B cell (primary cell): Measurements from ENCODE around the gene CCDC183. TPM values are rescaled to one million over a fixed set of nuclear protein-coding genes. Genes with fewer than 3 reads are reported as not detected.
"Not testable (repeated sequence)": the region's sequence is repeated elsewhere in the genome, so short reads cannot be mapped to it uniquely, and the experiment has no call there.

ENCODE experiments used
- ATAC-seq: fragments of 200-7000 bp; cut with Tn5 transposase; one replicate; pipeline ENCODE4 v1.10.0; 2021; ENCODE audit warnings: low read depth, mild to moderate bottlenecking, moderate number of reproducible peaks, moderate library complexity
- CTCF ChIA-PET: fragments of 350-600 bp; sonication (Branson Sonifier 250); formaldehyde crosslinking; loops from one replicate; lab custom pipeline; 2021; ENCODE audit warnings: antibody characterized with exemption, inconsistent platforms; lab: Charles Lee
- POLR2A ChIA-PET: fragments of 350-600 bp; sonication (Branson Sonifier 250); formaldehyde crosslinking; loops from one replicate; lab custom pipeline; 2021; ENCODE audit warnings: antibody characterized with exemption; lab: Charles Lee
- DNase-seq: peaks from one replicate; pipeline ENCODE4 v3.0.0; 2013
- H2AFZ ChIP-seq: 2 replicates; pipeline ENCODE4 v1.6.1; 2012; ENCODE audit warnings: mild to moderate bottlenecking, low read depth, low read length; ENCODE audit not compliant: insufficient read depth, poor library complexity, severe bottlenecking
- H3K27ac ChIP-seq, 2 donors: 1 replicate in 1 of 2; 2 replicates in 1 of 2; pipeline ENCODE4 v1.5.1; 2012 to 2013; ENCODE audit warnings: low read length in 2 of 2, mild to moderate bottlenecking in 2 of 2, moderate library complexity in 1 of 2
- H3K27me3 ChIP-seq, 4 experiments: fragments of 200-600 bp in 1 of 4; sonication (generic) in 1 of 4; replicated peaks in 1 of 4; 1 replicate in 2 of 4; 2 replicates in 2 of 4; pipeline versions ENCODE4 v1.6.1 to v1.7.0; 2013 to 2016; ENCODE audit warnings: low read length in 3 of 4, mild to moderate bottlenecking in 2 of 4, mixed read lengths in 1 of 4, moderate library complexity in 1 of 4; ENCODE audit not compliant: insufficient read depth in 4 of 4, control insufficient read depth in 3 of 4; ENCODE audit errors: control extremely low read depth in 1 of 4
- H3K36me3 ChIP-seq, 2 experiments: replicated peaks in 1 of 2; 1 replicate in 1 of 2; 2 replicates in 1 of 2; pipeline versions ENCODE4 v1.6.1 to v1.7.1; 2013; ENCODE audit warnings: low read length in 1 of 2; ENCODE audit not compliant: insufficient read depth in 2 of 2, control insufficient read depth in 1 of 2; ENCODE audit errors: control extremely low read depth in 1 of 2, extremely low read depth in 1 of 2
- H3K4me1 ChIP-seq, 2 donors: fragments of 200-600 bp in 1 of 2; sonication (generic) in 1 of 2; 1 replicate in 1 of 2; 2 replicates in 1 of 2; pipeline versions ENCODE4 v1.5.1 to v1.6.1; 2013 to 2017; ENCODE audit warnings: low read length in 2 of 2; ENCODE audit not compliant: control insufficient read depth in 2 of 2, insufficient read depth in 2 of 2
- H3K4me2 ChIP-seq: replicated peaks from 2 replicates; pipeline ENCODE3; 2012; ENCODE audit warnings: mild to moderate bottlenecking, low read depth, low read length; ENCODE audit not compliant: poor library complexity, severe bottlenecking
- H3K4me3 ChIP-seq, 5 experiments: fragments of 200-600 bp in 1 of 5; sonication (generic) in 1 of 5; 1 replicate in 3 of 5; 2 replicates in 2 of 5; pipeline versions ENCODE4 v1.5.1 to v1.7.0; 2011 to 2016; ENCODE audit warnings: low read length in 4 of 5, mild to moderate bottlenecking in 4 of 5, low read depth in 2 of 5, control low read depth in 1 of 5, moderate library complexity in 1 of 5; ENCODE audit not compliant: insufficient read depth in 1 of 5; ENCODE audit errors: control extremely low read depth in 1 of 5, extremely low read depth in 1 of 5
- H3K79me2 ChIP-seq: fragments of 200-600 bp; sonication (generic); one replicate; pipeline ENCODE4 v1.6.0; 2016; ENCODE audit warnings: low read length; ENCODE audit not compliant: control insufficient read depth, insufficient read depth
- H3K9ac ChIP-seq: fragments of 200-600 bp; sonication (generic); 2 replicates; pipeline ENCODE4 v1.6.1; 2017; ENCODE audit warnings: mild to moderate bottlenecking, low read length, moderate library complexity
- H3K9me3 ChIP-seq, 3 donors: one replicate each; pipeline versions ENCODE4 v1.6.1 to v1.7.1; 2013; ENCODE audit warnings: low read length in 2 of 3; ENCODE audit not compliant: control insufficient read depth in 2 of 3, insufficient read depth in 1 of 3; ENCODE audit errors: control extremely low read depth in 1 of 3
- H4K20me1 ChIP-seq: 2 replicates; pipeline ENCODE4 v1.6.0; 2012; ENCODE audit warnings: mild to moderate bottlenecking, low read length; ENCODE audit not compliant: insufficient read depth, control insufficient read depth, poor library complexity, severe bottlenecking
- H3K27ac Mint-ChIP-seq: one replicate; pipeline ENCODE4 v1.8.0; 2021; ENCODE audit warnings: mixed read lengths
- H3K27me3 Mint-ChIP-seq: one replicate; pipeline ENCODE4 v1.8.0; 2021; ENCODE audit warnings: mixed read lengths
- H3K4me1 Mint-ChIP-seq: one replicate; pipeline ENCODE4 v1.8.0; 2021; ENCODE audit warnings: mixed read lengths
- H3K4me3 Mint-ChIP-seq: one replicate; pipeline ENCODE4 v1.8.0; 2021; ENCODE audit warnings: mixed read lengths
- H3K9me3 Mint-ChIP-seq: one replicate; pipeline ENCODE4 v1.8.0; 2022; ENCODE audit warnings: mixed read lengths; ENCODE audit not compliant: insufficient read depth
- CTCF ChIP-seq: fragments of 200-600 bp; IDR thresholded peaks from one replicate; pipeline ENCODE4 v1.8.0; 2022; ENCODE audit warnings: antibody characterized with exemption, mild to moderate bottlenecking
- EZH2 ChIP-seq: IDR thresholded peaks from 2 replicates; pipeline ENCODE4 v1.6.1; 2012; ENCODE audit warnings: borderline replicate concordance, low read depth, mild to moderate bottlenecking, moderate library complexity, low read length; ENCODE audit not compliant: insufficient read depth, poor library complexity, severe bottlenecking
- WGBS: methylation state at CpG from one replicate; pipeline ENCODE4 v1.1.5; 2013; ENCODE audit warnings: missing lambda C conversion rate; ENCODE audit not compliant: insufficient coverage; 5-methylcytosine and 5-hydroxymethylcytosine counted together
- intact Hi-C: fragments of 100-400 bp; cut with micrococcal nuclease; formaldehyde crosslinking; loops from one replicate; pipeline ENCODE4 v1.10.0; 2022
- polyA plus RNA-seq: library from polyadenylated mRNA; depleted of rRNA; stranded (reverse); fragments of >200 nt; gene quantifications from 2 replicates; pipeline ENCODE4 v1.2.3, GENCODE V29; 2012
- total RNA-seq, 2 donors: library from RNA; stranded (reverse); fragments of 120-200 nt in 1 of 2; gene quantifications; 1 replicate in 1 of 2; 2 replicates in 1 of 2; pipeline versions ENCODE4 v1.2.3 to v1.2.4, GENCODE V29; 2013 to 2022

Gene CCDC183
- total and polyA plus RNA-seq, 2 donors (not counting 1 experiment from before 2014, with no cell fraction given) = 1.8 to 4.9 TPM

- Histone ChIP-seq H3K27me3 (peaks cover 0 to 25% (median 9%) of the 10 kb centered on the region in 4 experiments), H3K9ac (no peak overlapping the region), H3K4me3 (no peak overlapping the region), H4K20me1 (peaks cover 4% of the 10 kb centered on the region), H3K79me2 (peaks cover 9% of the 10 kb centered on the region), H2AFZ (no peak overlapping the region), H3K4me1 (peaks cover 31 to 42% of the 10 kb centered on the region in 2 donors), H3K36me3 (no peaks in the 10 kb centered on the region), H3K27ac (no peak overlapping the region), H3K4me2 (no peak overlapping the region), H3K9me3 (no peaks in the 10 kb centered on the region)
- DNase-seq = no peak
- TF ChIP-seq CTCF (no peak), EZH2 (no peak)
- POLR2A ChIA-PET = interaction anchor here (1.2 kb wide), 1 partner anchor 74 kb away, joined by 3 read pairs; no protein-coding TSS in a partner anchor
- WGBS = 96% methylated on average over 3 of the region's 6 CpGs
- Mint-ChIP-seq H3K27me3 (no peaks in the 10 kb centered on the region), H3K4me3 (no peak overlapping the region), H3K27ac (no peak overlapping the region), H3K4me1 (peaks cover 30% of the 10 kb centered on the region), H3K9me3 (no peaks in the 10 kb centered on the region)
- CTCF ChIA-PET = interaction anchor here (0.8 to 1.0 kb wide), 2 partner anchors 10 to 40 kb away, joined by 3 read pairs; partner anchors contain the start of gene AJM1
- no peak for ATAC-seq
- intact Hi-C loops = no loop called here
Observed at GRCh38 chr9:136802321-136802720, 6.2 kb downstream of the CCDC183 start.

GRCh38 chr9:136803009-136803550 is 6.9 kb downstream of the CCDC183 start:
- not testable (repeated sequence) for ATAC-seq, H3K27ac Mint-ChIP-seq, H3K27me3 Mint-ChIP-seq

More at GRCh38 chr9:136803009-136803550, 6.9 kb downstream of the CCDC183 start:
- Histone ChIP-seq H3K27me3 (peaks cover 0 to 21% (median 8%) of the 10 kb centered on the region in 4 experiments), H3K4me1 (peaks cover 31 to 42% of the 10 kb centered on the region in 2 donors)
- DNase-seq, H3K4me3 Mint-ChIP-seq, intact Hi-C loops, H3K27ac ChIP-seq, H3K9ac ChIP-seq, H2AFZ ChIP-seq, H3K4me3 ChIP-seq, H3K36me3 ChIP-seq, H3K9me3 ChIP-seq, POLR2A ChIA-PET, H3K9me3 Mint-ChIP-seq, H3K79me2 ChIP-seq, H4K20me1 ChIP-seq, H3K4me2 ChIP-seq: not testable (repeated sequence)
- peaks cover 33% of the 10 kb centered on the region for H3K4me1 Mint-ChIP-seq
- CTCF ChIA-PET = interaction anchor here (1.0 kb wide), 1 partner anchor 11 kb away, joined by 3 read pairs; no protein-coding TSS in a partner anchor
- WGBS = 96% methylated on average over 4 of the region's 9 CpGs
